ENCODE measurements around the gene SELENOM.

- TF ChIP-seq CTCF (conservative IDR thresholded peaks at IDR 0.05; ENCODE audit: low read depth, low read length) = no peak
- TF ChIP-seq EZH2 (IDR thresholded peaks at IDR 0.05; ENCODE audit: borderline replicate concordance, low read depth, low read length, poor library complexity, severe bottlenecking) = no peak
These were observed 28.2 kb downstream of the SELENOM start for GRCh38 chr22:31079095-31079642.

Measured in A673 (cell line).